Endothelial cell of umbilical vein (primary cell): ENCODE measurements around the gene CHKB. TPM values are rescaled to one million over a fixed set of nuclear protein-coding genes. Genes with fewer than 3 reads are reported as not detected.

Source experiments
- BruUV-seq: library from RNA; stranded (reverse); fragments of 400-500 nt; replicated peaks from 2 replicates; lab custom pipeline; 2021; lab: Mats Ljungman, UMichigan
- CTCF ChIA-PET: fragments of 300-600, 350-600 bp; sonication (Branson Sonifier 250); formaldehyde crosslinking; loops from one replicate; lab custom pipeline; 2021; ENCODE audit warnings: antibody characterized with exemption, inconsistent platforms; lab: Charles Lee
- POLR2A ChIA-PET: fragments of 300-600, 350-600 bp; sonication (Branson Sonifier 250); formaldehyde crosslinking; loops from one replicate; lab custom pipeline; 2021; ENCODE audit warnings: antibody characterized with exemption, inconsistent platforms; lab: Charles Lee
- DNase-seq: peaks from one replicate; pipeline ENCODE4 v3.0.0-alpha.2; 2011; ENCODE audit warnings: low read depth, low spot score
- FAIRE-seq: peaks from 2 replicates; lab custom pipeline; 2011; peaks lifted over from hg19 to GRCh38; lab: Jason Lieb, UNC
- H2AFZ ChIP-seq: 2 replicates; pipeline ENCODE4 v1.6.0; 2012; ENCODE audit warnings: low read depth, low read length, control low read depth, inconsistent platforms
- H3K27ac ChIP-seq: 2 replicates; pipeline ENCODE4 v1.5.1; 2011; ENCODE audit warnings: low read depth, mild to moderate bottlenecking, control low read depth, low read length, moderate library complexity; ENCODE audit not compliant: insufficient read depth
- H3K27me3 ChIP-seq, 2 experiments: 2 replicates each; pipeline versions ENCODE4 v1.6.0 to v1.6.1; 2011; ENCODE audit warnings: low read length in 2 of 2, mixed read lengths in 1 of 2; ENCODE audit not compliant: control insufficient read depth in 2 of 2, insufficient read depth in 2 of 2
- H3K36me3 ChIP-seq, 2 experiments: 2 replicates in 1 of 2; 3 replicates in 1 of 2; pipeline ENCODE4 v1.5.1; 2011; ENCODE audit warnings: low read length in 2 of 2, mild to moderate bottlenecking in 1 of 2, moderate library complexity in 1 of 2; ENCODE audit not compliant: control insufficient read depth in 2 of 2, insufficient read depth in 2 of 2; ENCODE audit errors: extremely low read depth in 1 of 2
- H3K4me1 ChIP-seq: 3 replicates; pipeline ENCODE4 v1.5.1; 2011; ENCODE audit warnings: mild to moderate bottlenecking, low read length; ENCODE audit not compliant: control insufficient read depth, insufficient read depth; ENCODE audit errors: extremely low read depth
- H3K4me2 ChIP-seq: 2 replicates; pipeline ENCODE4 v1.6.1; 2011; ENCODE audit warnings: low read length, control low read depth, mixed read lengths; ENCODE audit not compliant: insufficient read depth
- H3K4me3 ChIP-seq, 3 experiments: fragments of 200-600 bp in 1 of 3; sonication (generic), shearing (Covaris generic) in 1 of 3; replicated peaks in 1 of 3; 2 replicates each; pipeline ENCODE4 v1.5.1; 2011 to 2016; ENCODE audit warnings: control low read depth in 3 of 3, low read length in 3 of 3, mild to moderate bottlenecking in 2 of 3, inconsistent platforms in 1 of 3, low read depth in 1 of 3, moderate library complexity in 1 of 3; ENCODE audit not compliant: insufficient read depth in 1 of 3
- H3K79me2 ChIP-seq: 2 replicates; pipeline ENCODE4 v1.6.0; 2012; ENCODE audit warnings: low read length, inconsistent platforms; ENCODE audit not compliant: control insufficient read depth, insufficient read depth
- H3K9ac ChIP-seq: replicated peaks from 2 replicates; pipeline ENCODE3; 2011; ENCODE audit warnings: low read length, control low read depth; ENCODE audit not compliant: insufficient read depth; ENCODE audit errors: extremely low read depth
- H3K9me1 ChIP-seq: replicated peaks from 3 replicates; pipeline ENCODE4 v1.6.0; 2011; ENCODE audit warnings: mild to moderate bottlenecking, low read length; ENCODE audit not compliant: control insufficient read depth, insufficient read depth; ENCODE audit errors: extremely low read depth
- H3K9me3 ChIP-seq: replicated peaks from 2 replicates; pipeline ENCODE4 v1.5.1; 2012; ENCODE audit warnings: low read length, inconsistent platforms; ENCODE audit not compliant: control insufficient read depth, insufficient read depth
- H4K20me1 ChIP-seq: replicated peaks from 2 replicates; pipeline ENCODE3; 2011; ENCODE audit warnings: mild to moderate bottlenecking, low read length; ENCODE audit not compliant: control insufficient read depth, insufficient read depth; ENCODE audit errors: extremely low read depth
- CTCF ChIP-seq, 2 donors: IDR thresholded peaks; 1 replicate in 1 of 2; 2 replicates in 1 of 2; pipeline ENCODE4 v1.5.1; 2011; ENCODE audit warnings: low read length in 2 of 2, mild to moderate bottlenecking in 2 of 2, moderate library complexity in 2 of 2, control low read depth in 1 of 2, inconsistent platforms in 1 of 2, low read depth in 1 of 2; ENCODE audit not compliant: insufficient read depth in 1 of 2; ENCODE audit errors: extremely low read depth in 1 of 2
- EZH2 ChIP-seq: IDR thresholded peaks from 2 replicates; pipeline ENCODE4 v1.6.1; 2012; ENCODE audit warnings: borderline replicate concordance, low read depth, mild to moderate bottlenecking, moderate library complexity, low read length, inconsistent platforms; ENCODE audit not compliant: severe bottlenecking
- FOS ChIP-seq: IDR thresholded peaks from 2 replicates; pipeline ENCODE4 v1.6.1; 2011; ENCODE audit warnings: mild to moderate bottlenecking, low read length, moderate library complexity, borderline replicate concordance; ENCODE audit not compliant: insufficient read depth
- GATA2 ChIP-seq: IDR thresholded peaks from 2 replicates; pipeline ENCODE4 v1.7.0; 2011; ENCODE audit warnings: low read depth, mild to moderate bottlenecking, moderate library complexity, mixed read lengths, low read length; ENCODE audit not compliant: insufficient read length, insufficient read depth
- JUN ChIP-seq: IDR thresholded peaks from 2 replicates; pipeline ENCODE4 v1.6.1; 2011; ENCODE audit warnings: borderline replicate concordance, low read depth; ENCODE audit not compliant: insufficient read length, insufficient read depth
- MYC ChIP-seq: IDR thresholded peaks from one replicate; pipeline ENCODE4 v1.6.1; 2011; ENCODE audit warnings: mild to moderate bottlenecking, low read depth, low read length
- POLR2A ChIP-seq: IDR thresholded peaks from 2 replicates; pipeline ENCODE4 v1.6.1; 2012; ENCODE audit warnings: low read depth, mild to moderate bottlenecking, control low read depth, low read length
- POLR2AphosphoS5 ChIP-seq: IDR thresholded peaks from 2 replicates; pipeline ENCODE4 v1.6.1; 2012; ENCODE audit warnings: low read depth, mild to moderate bottlenecking, control low read depth, low read length, moderate library complexity; ENCODE audit not compliant: insufficient read depth
- dilution Hi-C: fragments of 300-500 bp; cut with MboI; formaldehyde crosslinking; loops from one replicate; pipeline ENCODE4 v1.15.0; 2019; ENCODE audit warnings: low sequenced_read_pairs; ENCODE audit not compliant: extremely low pct_ligation_motif_present
- intact Hi-C: fragments of 100-400 bp; cut with micrococcal nuclease; formaldehyde crosslinking; loops from one replicate; pipeline ENCODE4 v1.10.0; 2022
- polyA plus RNA-seq, 4 experiments: library from polyadenylated mRNA; depleted of rRNA in 3 of 4; stranded (reverse) in 3 of 4; unstranded in 1 of 4; fragments of >200 nt; gene quantifications; 2 replicates each; pipeline versions ENCODE4 v1.2.1 to v1.2.3, GENCODE V29; 2011 to 2012; ENCODE audit warnings: missing spikeins in 1 of 4
- total RNA-seq: library from RNA; stranded (reverse); gene quantifications from 2 replicates; pipeline ENCODE4 v1.2.3, GENCODE V29; 2021
- TF ChIP-seq, protein P1 (sequence below): IDR thresholded peaks from 2 replicates; pipeline ENCODE4 v1.6.1; 2011; ENCODE audit not compliant: insufficient read depth, insufficient read length

CHKB gene
- total and polyA plus RNA-seq, 2 donors (not counting 3 experiments of a cell fraction or from before 2014, with no cell fraction given) = 62.4 to 70.6 TPM

- Histone ChIP-seq H3K4me1 (no peaks in the 10 kb centered on the region), H3K9me1 (no peaks in the 10 kb centered on the region), H3K4me3 (no peak overlapping the region), H3K9ac (no peak overlapping the region), H3K27ac (no peak overlapping the region), H3K79me2 (no peaks in the 10 kb centered on the region), H3K9me3 (no peaks in the 10 kb centered on the region), H2AFZ (no peak overlapping the region), H3K4me2 (no peak overlapping the region), H3K36me3 (no peaks in the 10 kb centered on the region), H3K27me3 (peaks cover 31 to 34% of the 10 kb centered on the region in 2 experiments), H4K20me1 (no peaks in the 10 kb centered on the region)
- BruUV-seq = no TSS peak
- no peak for TF ChIP-seq POLR2A
- TF ChIP-seq MYC = no peak
- TF ChIP-seq, protein P1, sequence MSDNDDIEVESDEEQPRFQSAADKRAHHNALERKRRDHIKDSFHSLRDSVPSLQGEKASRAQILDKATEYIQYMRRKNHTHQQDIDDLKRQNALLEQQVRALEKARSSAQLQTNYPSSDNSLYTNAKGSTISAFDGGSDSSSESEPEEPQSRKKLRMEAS = no peak
- no peak for TF ChIP-seq POLR2AphosphoS5
- no peak for TF ChIP-seq JUN
- TF ChIP-seq CTCF (IDR thresholded peaks at IDR 0.05; ENCODE audit: extremely low read depth in 1 of 2, insufficient read depth in 1 of 2, low read depth in 1 of 2, low read length in 2 of 2) = no peak
- no peak for TF ChIP-seq GATA2
- TF ChIP-seq FOS = no peak
- no peak for TF ChIP-seq EZH2
- ChIA-PET POLR2A (no interaction called here), CTCF (no interaction called here)
- FAIRE-seq (no peak), DNase-seq (no peak)
- dilution Hi-C loops (no loop called here), intact Hi-C loops (no loop called here)
Observed at GRCh38 chr22:50605002-50605612, 22.5 kb upstream of the CHKB start.
